H1 (cell line): ENCODE results near the gene TBC1D12. TPM values are rescaled to one million over a fixed set of nuclear protein-coding genes. Genes with fewer than 3 reads are reported as not detected.

Source experiments
- CTCF ChIA-PET: fragments of 300-600 bp; sonication (Branson Sonifier 250); formaldehyde crosslinking; loops from one replicate; lab custom pipeline; 2021; ENCODE audit not compliant: partially characterized antibody; lab: Charles Lee
- POLR2A ChIA-PET: fragments of 300-600 bp; sonication (Branson Sonifier 250); formaldehyde crosslinking; loops from one replicate; lab custom pipeline; 2021; ENCODE audit warnings: inconsistent platforms; ENCODE audit not compliant: partially characterized antibody; lab: Charles Lee
- DNase-seq, 2 experiments: peaks; one replicate each; pipeline versions ENCODE4 v3.0.0 to v3.0.0-alpha.2; 2010 to 2022; ENCODE audit warnings: low spot score in 2 of 2, low read depth in 1 of 2, mixed read lengths in 1 of 2
- FAIRE-seq: peaks from 2 replicates; lab custom pipeline; 2011; peaks lifted over from hg19 to GRCh38; lab: Jason Lieb, UNC
- H2AFZ ChIP-seq: 2 replicates; pipeline ENCODE4 v1.8.1; 2012; ENCODE audit warnings: low read length, inconsistent platforms
- H2AK5ac ChIP-seq: 2 replicates; pipeline ENCODE4 v1.6.1; 2013; ENCODE audit warnings: low read depth, low read length
- H2BK120ac ChIP-seq: replicated peaks from 2 replicates; pipeline ENCODE3; 2013; ENCODE audit warnings: low read depth, low read length, inconsistent platforms
- H2BK12ac ChIP-seq: 2 replicates; pipeline ENCODE4 v1.6.1; 2013; ENCODE audit warnings: low read depth, low read length
- H2BK15ac ChIP-seq: 2 replicates; pipeline ENCODE4 v1.6.1; 2013; ENCODE audit warnings: low read length
- H2BK20ac ChIP-seq: 2 replicates; pipeline ENCODE4 v1.6.1; 2013; ENCODE audit warnings: low read length
- H2BK5ac ChIP-seq: 2 replicates; pipeline ENCODE4 v1.6.1; 2013; ENCODE audit warnings: low read depth, low read length
- H3K14ac ChIP-seq: 2 replicates; pipeline ENCODE4 v1.6.1; 2013; ENCODE audit warnings: inconsistent platforms; ENCODE audit not compliant: insufficient read length
- H3K18ac ChIP-seq: 2 replicates; pipeline ENCODE4 v1.6.1; 2013; ENCODE audit warnings: low read length; ENCODE audit errors: extremely low read depth
- H3K23ac ChIP-seq: 2 replicates; pipeline ENCODE4 v1.6.1; 2013; ENCODE audit warnings: inconsistent platforms; ENCODE audit not compliant: insufficient read length
- H3K23me2 ChIP-seq: 2 replicates; pipeline ENCODE4 v1.6.1; 2013; ENCODE audit warnings: low read depth, low read length
- H3K27ac ChIP-seq: 2 replicates; pipeline ENCODE4 v1.6.1; 2011; ENCODE audit warnings: low read depth, low read length, inconsistent platforms
- H3K27me3 ChIP-seq, 4 experiments: replicated peaks in 1 of 4; 1 replicate in 1 of 4; 2 replicates in 3 of 4; pipeline versions ENCODE4 v1.6.1 to v1.8.1; 2011 to 2013; ENCODE audit warnings: low read length in 3 of 4, mild to moderate bottlenecking in 3 of 4, inconsistent platforms in 2 of 4, mixed read lengths in 2 of 4, moderate library complexity in 1 of 4; ENCODE audit not compliant: control insufficient read depth in 3 of 4, insufficient read depth in 3 of 4; ENCODE audit errors: extremely low read depth in 1 of 4
- H3K36me3 ChIP-seq, 4 experiments: 2 replicates each; pipeline versions ENCODE4 v1.6.1 to v1.8.1; 2011 to 2013; ENCODE audit warnings: mild to moderate bottlenecking in 4 of 4, low read length in 3 of 4, moderate library complexity in 2 of 4, control low read depth in 1 of 4, inconsistent platforms in 1 of 4; ENCODE audit not compliant: insufficient read depth in 4 of 4, control insufficient read depth in 2 of 4
- H3K4ac ChIP-seq: replicated peaks from 2 replicates; pipeline ENCODE3; 2013; ENCODE audit warnings: low read length, low read depth, mixed read lengths, inconsistent platforms; ENCODE audit not compliant: insufficient read length
- H3K4me1 ChIP-seq, 4 experiments: replicated peaks in 1 of 4; 1 replicate in 1 of 4; 2 replicates in 3 of 4; pipeline versions ENCODE4 v1.6.1 to v1.8.1; 2011 to 2013; ENCODE audit warnings: low read length in 3 of 4, inconsistent platforms in 2 of 4, mixed read lengths in 1 of 4; ENCODE audit not compliant: insufficient read depth in 4 of 4, control insufficient read depth in 3 of 4
- H3K4me2 ChIP-seq, 2 experiments: 2 replicates each; pipeline versions ENCODE4 v1.6.1 to v1.8.1; 2011 to 2013; ENCODE audit warnings: low read depth in 2 of 2, low read length in 2 of 2, control low read depth in 1 of 2, inconsistent platforms in 1 of 2, mild to moderate bottlenecking in 1 of 2; ENCODE audit not compliant: insufficient read depth in 1 of 2
- H3K4me3 ChIP-seq, 4 experiments: fragments of 200-600, 300-600 bp in 1 of 4; sonication (generic), shearing (Covaris generic), sonication (Bioruptor Twin) in 1 of 4; 2 replicates each; pipeline versions ENCODE4 v1.5.1 to v1.8.1; 2011 to 2016; ENCODE audit warnings: low read length in 4 of 4, low read depth in 3 of 4, control low read depth in 2 of 4, inconsistent platforms in 2 of 4, mild to moderate bottlenecking in 2 of 4, mixed read lengths in 1 of 4, moderate library complexity in 1 of 4; ENCODE audit not compliant: insufficient read depth in 2 of 4; ENCODE audit errors: extremely low read depth in 1 of 4
- H3K56ac ChIP-seq: replicated peaks from 2 replicates; pipeline ENCODE3; 2013; ENCODE audit warnings: low read depth, mild to moderate bottlenecking, mixed read lengths, low read length, inconsistent platforms; ENCODE audit not compliant: insufficient read length
- H3K79me1 ChIP-seq: 2 replicates; pipeline ENCODE4 v1.6.1; 2013; ENCODE audit warnings: low read depth, low read length, control low read depth
- H3K79me2 ChIP-seq, 2 experiments: 2 replicates each; pipeline versions ENCODE4 v1.6.1 to v1.8.1; 2012 to 2013; ENCODE audit warnings: low read length in 2 of 2, mild to moderate bottlenecking in 2 of 2, inconsistent platforms in 1 of 2; ENCODE audit not compliant: insufficient read depth in 2 of 2, control insufficient read depth in 1 of 2
- H3K9ac ChIP-seq, 4 experiments: replicated peaks in 1 of 4; 1 replicate in 1 of 4; 2 replicates in 3 of 4; pipeline versions ENCODE4 v1.6.1 to v1.8.1; 2011 to 2013; ENCODE audit warnings: low read depth in 3 of 4, low read length in 3 of 4, control low read depth in 2 of 4, mild to moderate bottlenecking in 2 of 4, moderate library complexity in 2 of 4, inconsistent platforms in 1 of 4; ENCODE audit errors: extremely low read depth in 1 of 4
- H3K9me3 ChIP-seq, 2 experiments: 2 replicates each; pipeline versions ENCODE4 v1.6.1 to v1.8.1; 2012 to 2013; ENCODE audit warnings: mild to moderate bottlenecking in 2 of 2, moderate library complexity in 2 of 2, control low read depth in 1 of 2, inconsistent platforms in 1 of 2, low read depth in 1 of 2, low read length in 1 of 2, mixed read lengths in 1 of 2; ENCODE audit not compliant: insufficient read depth in 2 of 2
- H4K20me1 ChIP-seq, 2 experiments: replicated peaks in 1 of 2; 2 replicates each; pipeline versions ENCODE3 to v1.8.1; 2011 to 2013; ENCODE audit warnings: inconsistent platforms in 2 of 2, low read length in 2 of 2, mild to moderate bottlenecking in 1 of 2; ENCODE audit not compliant: insufficient read depth in 2 of 2, control insufficient read depth in 1 of 2
- H4K5ac ChIP-seq: 2 replicates; pipeline ENCODE4 v1.6.1; 2013; ENCODE audit warnings: low read length, low read depth, mixed read lengths, inconsistent platforms; ENCODE audit not compliant: insufficient read length
- H4K8ac ChIP-seq: 2 replicates; pipeline ENCODE4 v1.8.0; 2013; ENCODE audit warnings: mild to moderate bottlenecking, moderate library complexity, low read length, inconsistent platforms; ENCODE audit not compliant: insufficient read depth; ENCODE audit errors: extremely low read depth
- H4K91ac ChIP-seq: replicated peaks from 2 replicates; pipeline ENCODE3; 2013; ENCODE audit warnings: low read length, mixed read lengths, inconsistent platforms; ENCODE audit not compliant: insufficient read length
- CBX5 ChIP-seq: fragments of 300-800, 300-1000 bp; sonication (generic); IDR thresholded peaks from 2 replicates; pipeline ENCODE4 v1.7.1; 2016; ENCODE audit warnings: antibody characterized with exemption, low read length, low read depth
- CEBPB ChIP-seq: IDR thresholded peaks from 2 replicates; pipeline ENCODE4 v1.6.1; 2012; ENCODE audit warnings: low read depth, low read length
- WGBS, 2 experiments: shearing (Covaris generic) in 1 of 2; methylation state at CpG; one replicate each; pipeline versions ENCODE4 v1.1.6 to v1.1.7; 2013 to 2015; ENCODE audit warnings: low lambda C conversion rate in 2 of 2, mixed read lengths in 2 of 2, inconsistent platforms in 1 of 2, low coverage in 1 of 2, missing lambda C conversion rate in 1 of 2; ENCODE audit not compliant: insufficient replicate concordance in 2 of 2, insufficient coverage in 1 of 2, insufficient read length in 1 of 2; ENCODE audit errors: extremely low coverage in 1 of 2, missing lambda C conversion rate in 1 of 2; 5-methylcytosine and 5-hydroxymethylcytosine counted together
- polyA plus RNA-seq, 7 experiments: library from polyadenylated mRNA; depleted of rRNA in 3 of 7; stranded (reverse) in 5 of 7; unstranded in 2 of 7; fragments of >200 nt in 5 of 7; fragments of 200-250 nt in 2 of 7; gene quantifications; 1 replicate in 5 of 7; 2 replicates in 1 of 7; 4 replicates in 1 of 7; pipeline versions ENCODE4 v1.2.1 to v1.2.3, GENCODE V29; 2011 to 2013; ENCODE audit warnings: missing spikeins in 2 of 7, mixed read lengths in 2 of 7
- total RNA-seq: library from RNA; stranded (reverse); fragmentation: NEBNext Ultra II Directional; extraction: Animal tissue kit (Norgen Biotek cat#: 25700); gene quantifications from 2 replicates; pipeline ENCODE4 v1.2.1, GENCODE V29; 2021

Gene TBC1D12
- total and polyA plus RNA-seq, 2 of the 8 experiments (the other 6 are each of a cell fraction or from before 2014, with no cell fraction given): 1.1 to 3.2 TPM

- Histone ChIP-seq H4K20me1 (no peaks in the 10 kb centered on the region), H2BK15ac (no peak overlapping the region), H3K14ac (no peak overlapping the region), H3K79me2 (no peaks in the 10 kb centered on the region), H4K5ac (no peak overlapping the region), H3K79me1 (no peaks in the 10 kb centered on the region), H3K9ac (no peak overlapping the region), H3K4me3 (no peak overlapping the region), H3K9me3 (no peaks in the 10 kb centered on the region), H3K4me2 (no peak overlapping the region), H3K23me2 (no peaks in the 10 kb centered on the region), H2BK12ac (no peak overlapping the region), H3K56ac (no peak overlapping the region), H3K27ac (no peak overlapping the region), H2AFZ (no peak overlapping the region), H3K4me1 (no peaks in the 10 kb centered on the region), H2BK20ac (no peak overlapping the region), H2BK5ac (no peak overlapping the region), H3K36me3 (no peaks in the 10 kb centered on the region), H2AK5ac (no peak overlapping the region), H3K4ac (no peak overlapping the region), H4K8ac (no peak overlapping the region), H3K23ac (no peak overlapping the region), H3K27me3 (no peaks in the 10 kb centered on the region), H3K18ac (no peak overlapping the region)
- ChIA-PET POLR2A (no interaction called here), CTCF (interaction anchor here (0.7 kb wide), 1 partner anchor 9 kb away, joined by 4 read pairs; no protein-coding TSS in a partner anchor)
- DNase-seq: no peak
- peak; percentile 36; the same call in 1 of the 2 replicates for TF ChIP-seq CEBPB
- no peak for TF ChIP-seq CBX5
- TF ChIP-seq, all 59 proteins: peak for 1
- 86% methylated on average over 5 of the region's 5 CpGs; no CpG with 5 or more reads in 1 of the 2 experiments for WGBS, 2 experiments
- H4K91ac ChIP-seq: no peak overlapping the region
- H2BK120ac ChIP-seq: no peak overlapping the region
- FAIRE-seq: no peak
These were observed 119.2 kb downstream of the TBC1D12 start for GRCh38 chr10:94521276-94522250.
